ENCODE data around the gene KCNK7.

- TF ChIP-seq CTCF (IDR thresholded peaks at IDR 0.05) (no peak), POLR2A (IDR thresholded peaks at IDR 0.05) (no peak)
Measured at GRCh38 chr11:65554057-65554818, 41.4 kb downstream of the KCNK7 start.

Data from thyroid gland (tissue), 4 donors.